HCT116 (cell line): Measurements from ENCODE around the gene SLC7A11. TPM values are rescaled to one million over a fixed set of nuclear protein-coding genes. Genes with fewer than 3 reads are reported as not detected.

Experiments
- ATAC-seq: fragments of 200-7000 bp; cut with Tn5 transposase; 2 replicates; pipeline ENCODE4 v1.9.1; 2020; ENCODE audit warnings: mild to moderate bottlenecking, moderate library complexity
- BruUV-seq: library from RNA; stranded (reverse); fragments of 400-500 nt; replicated peaks from 2 replicates; lab custom pipeline; 2021; lab: Mats Ljungman, UMichigan
- CTCF ChIA-PET: fragments of 300-600 bp; sonication (Branson Sonifier 250); formaldehyde crosslinking; loops from one replicate; lab custom pipeline; 2021; ENCODE audit warnings: antibody characterized with exemption; lab: Charles Lee
- POLR2A ChIA-PET: fragments of 300-600, 350-600 bp; sonication (Branson Sonifier 250); formaldehyde crosslinking; loops from one replicate; lab custom pipeline; 2021; ENCODE audit warnings: antibody characterized with exemption; lab: Charles Lee
- RAD21 ChIA-PET, 2 experiments: fragments of 300-600 bp; sonication (Branson Sonifier 250); formaldehyde crosslinking; loops; one replicate each; lab custom pipeline; 2023; ENCODE audit warnings: low total read pairs in 2 of 2; ENCODE audit not compliant: uncharacterized antibody in 2 of 2, unreplicated experiment in 2 of 2, low non-redundant PET in 1 of 2; lab: Charles Lee
- DNase-seq: peaks from one replicate; pipeline ENCODE4 v3.0.0-alpha.2; 2010; ENCODE audit warnings: low read depth, low spot score
- H2AFZ ChIP-seq: fragments of 200-600 bp; shearing (Covaris generic), sonication (generic); 2 replicates; pipeline ENCODE4 v1.6.1; 2017; ENCODE audit warnings: low read depth, mixed run types, mixed read lengths, antibody characterized with exemption, low read length; ENCODE audit not compliant: poor library complexity, severe bottlenecking
- H3K27ac ChIP-seq: 2 replicates; pipeline ENCODE4 v1.5.1; 2012; ENCODE audit warnings: low read depth, low read length
- H3K27me3 ChIP-seq: fragments of 200-600 bp; sonication (generic); 2 replicates; pipeline ENCODE4 v1.6.1; 2016; ENCODE audit warnings: mixed run types, low read length, mixed read lengths; ENCODE audit not compliant: insufficient read depth
- H3K36me3 ChIP-seq, 2 experiments: fragments of 200-500 bp in 1 of 2; fragments of 200-600 bp in 1 of 2; sonication (Bioruptor generic) in 1 of 2; sonication (generic) in 1 of 2; 2 replicates each; pipeline versions ENCODE4 v1.5.1 to v1.6.1; 2014 to 2016; ENCODE audit warnings: low read length in 2 of 2, inconsistent platforms in 1 of 2, mixed read lengths in 1 of 2, mixed run types in 1 of 2; ENCODE audit not compliant: insufficient read depth in 2 of 2, control insufficient read depth in 1 of 2
- H3K4me1 ChIP-seq, 2 experiments: fragments of 200-600 bp in 1 of 2; sonication (generic) in 1 of 2; 2 replicates each; pipeline versions ENCODE4 v1.5.1 to v1.6.1; 2012 to 2017; ENCODE audit warnings: low read length in 2 of 2, inconsistent platforms in 1 of 2, mild to moderate bottlenecking in 1 of 2, mixed read lengths in 1 of 2, mixed run types in 1 of 2, moderate library complexity in 1 of 2; ENCODE audit not compliant: insufficient read depth in 2 of 2, control insufficient read depth in 1 of 2
- H3K4me2 ChIP-seq: fragments of 200-600 bp; sonication (generic); 2 replicates; pipeline ENCODE4 v1.6.1; 2017; ENCODE audit warnings: mixed run types, low read length, mixed read lengths
- H3K4me3 ChIP-seq, 2 experiments: fragments of 200-600 bp in 1 of 2; sonication (generic) in 1 of 2; replicated peaks in 1 of 2; 2 replicates each; pipeline ENCODE4 v1.5.1; 2011 to 2016; ENCODE audit warnings: low read length in 2 of 2, control low read depth in 1 of 2, low read depth in 1 of 2, mild to moderate bottlenecking in 1 of 2, mixed read lengths in 1 of 2, mixed run types in 1 of 2
- H3K79me2 ChIP-seq: fragments of 200-600 bp; sonication (generic); 2 replicates; pipeline ENCODE4 v1.6.1; 2017; ENCODE audit warnings: mild to moderate bottlenecking, mixed run types, low read length, moderate library complexity, mixed read lengths; ENCODE audit not compliant: insufficient read depth
- H3K9ac ChIP-seq: fragments of 200-600 bp; sonication (generic); 2 replicates; pipeline ENCODE4 v1.6.1; 2016; ENCODE audit warnings: low read length, mixed read lengths
- H3K9me2 ChIP-seq: fragments of 200-600 bp; sonication (generic), shearing (Covaris generic); 2 replicates; pipeline ENCODE4 v1.6.1; 2017; ENCODE audit warnings: mixed run types, mild to moderate bottlenecking, moderate library complexity; ENCODE audit not compliant: insufficient read depth
- H3K9me3 ChIP-seq, 2 experiments: fragments of 200-500 bp in 1 of 2; fragments of 200-600 bp in 1 of 2; sonication (Bioruptor generic) in 1 of 2; sonication (generic) in 1 of 2; 2 replicates each; pipeline ENCODE4 v1.6.1; 2014 to 2017; ENCODE audit warnings: low read length in 2 of 2, mixed read lengths in 2 of 2, inconsistent platforms in 1 of 2, low read depth in 1 of 2, mild to moderate bottlenecking in 1 of 2, mixed run types in 1 of 2, moderate library complexity in 1 of 2; ENCODE audit not compliant: control insufficient read depth in 1 of 2, insufficient read depth in 1 of 2
- H4K20me1 ChIP-seq: fragments of 200-600 bp; sonication (generic), shearing (Covaris generic); 2 replicates; pipeline ENCODE4 v1.6.1; 2017; ENCODE audit warnings: mixed run types, mild to moderate bottlenecking, moderate library complexity; ENCODE audit not compliant: insufficient read depth
- ATF3 ChIP-seq: IDR thresholded peaks from 2 replicates; pipeline ENCODE4 v1.6.1; 2012
- CEBPB ChIP-seq: IDR thresholded peaks from 2 replicates; pipeline ENCODE4 v1.6.1; 2012; ENCODE audit warnings: low read depth
- EZH2 ChIP-seq: fragments of 200-600 bp; sonication (generic); IDR thresholded peaks from 2 replicates; pipeline ENCODE4 v1.6.1; 2017; ENCODE audit warnings: antibody characterized with exemption, mixed run types
- FOSL1 ChIP-seq: IDR thresholded peaks from 2 replicates; pipeline ENCODE4 v1.6.1; 2012; ENCODE audit warnings: low read depth
- JUND ChIP-seq: IDR thresholded peaks from 2 replicates; pipeline ENCODE4 v1.6.1; 2012
- POLR2A ChIP-seq: IDR thresholded peaks from 2 replicates; pipeline ENCODE4 v1.7.0; 2011; ENCODE audit warnings: borderline replicate concordance; ENCODE audit not compliant: insufficient read depth, insufficient read length; ENCODE audit errors: extremely low read depth
- RAD21 ChIP-seq: IDR thresholded peaks from 2 replicates; pipeline ENCODE4 v1.6.1; 2012; ENCODE audit warnings: low read depth, mild to moderate bottlenecking
- SIN3A ChIP-seq: IDR thresholded peaks from 2 replicates; pipeline ENCODE4 v1.6.1; 2012; ENCODE audit warnings: low read depth
- SRF ChIP-seq: IDR thresholded peaks from 2 replicates; pipeline ENCODE4 v1.6.1; 2012; ENCODE audit warnings: low read depth
- YY1 ChIP-seq: IDR thresholded peaks from 2 replicates; pipeline ENCODE4 v1.6.1; 2011; ENCODE audit warnings: low read length, low read depth, moderate library complexity, mild to moderate bottlenecking; ENCODE audit not compliant: insufficient replicate concordance; ENCODE audit errors: extremely low read depth
- intact Hi-C: fragments of 100-400 bp; cut with micrococcal nuclease; formaldehyde crosslinking; loops from 2 replicates; pipeline ENCODE4 v1.10.0; 2022
- total RNA-seq: library from RNA; stranded (reverse); gene quantifications from one replicate; pipeline ENCODE4 v1.2.1, GENCODE V29; 2021; ENCODE audit not compliant: unreplicated experiment

The SLC7A11 gene
- total RNA-seq, 1 experiment from 2014 or later: 45.8 TPM

- no peak for ATAC-seq
- TF ChIP-seq SIN3A (no peak), POLR2A (no peak), EZH2 (no peak), JUND (no peak), RAD21 (no peak), CEBPB (no peak), FOSL1 (no peak)
- ChIA-PET CTCF (no interaction called here), RAD21 (no interaction called here), POLR2A (no interaction called here)
- Histone ChIP-seq H3K4me3 (no peak overlapping the region), H3K9ac (no peak overlapping the region), H2AFZ (no peak overlapping the region), H3K9me2 (no peaks in the 10 kb centered on the region), H3K79me2 (no peaks in the 10 kb centered on the region), H4K20me1 (no peaks in the 10 kb centered on the region), H3K27me3 (no peaks in the 10 kb centered on the region), H3K36me3 (no peaks in the 10 kb centered on the region), H3K27ac (no peak overlapping the region), H3K9me3 (no peaks in the 10 kb centered on the region), H3K4me1 (peaks cover 0 to 8% of the 10 kb centered on the region in 2 experiments; a peak in 1 of 4 replicates), H3K4me2 (no peak overlapping the region)
- intact Hi-C loops: no loop called here
- no peak for DNase-seq
- no TSS peak for BruUV-seq
These were observed 83.3 kb downstream of the SLC7A11 start for GRCh38 chr4:138158746-138159297.

- no peaks in the 10 kb centered on the region for H3K4me1 ChIP-seq
- H3K4me3 ChIP-seq: no peak overlapping the region
- H3K36me3 ChIP-seq: no peaks in the 10 kb centered on the region
- RAD21 ChIA-PET: no interaction called here
- H4K20me1 ChIP-seq: no peaks in the 10 kb centered on the region
- ATAC-seq: no peak
- H3K27ac ChIP-seq: no peak overlapping the region
- no peaks in the 10 kb centered on the region for H3K27me3 ChIP-seq
- no peak for DNase-seq
- no peaks in the 10 kb centered on the region for H3K79me2 ChIP-seq
- POLR2A ChIA-PET: no interaction called here
- no peaks in the 10 kb centered on the region for H3K9me2 ChIP-seq
- no peaks in the 10 kb centered on the region for H3K9me3 ChIP-seq
- no peak overlapping the region for H3K4me2 ChIP-seq
- intact Hi-C loops: no loop called here
- H3K9ac ChIP-seq: no peak overlapping the region
- BruUV-seq: no TSS peak
- no peak overlapping the region for H2AFZ ChIP-seq
- CTCF ChIA-PET: no interaction called here
- no peak for TF ChIP-seq SRF
- TF ChIP-seq POLR2A: no peak
- no peak for TF ChIP-seq YY1
- TF ChIP-seq ATF3: no peak
These were observed 101.3 kb downstream of the SLC7A11 start for GRCh38 chr4:138140879-138141278.
